HepG2 (cell line): ENCODE measurements around the gene ZNRF3. TPM values are rescaled to one million over a fixed set of nuclear protein-coding genes. Genes with fewer than 3 reads are reported as not detected.
A peak's percentile ranks its signal among the peaks of the same experiment; 100 is the strongest.

ENCODE experiments used
- BRD4 ChIP-seq: sonication (generic); formaldehyde crosslinking; IDR thresholded peaks from 2 replicates; pipeline ENCODE4 v1.4.0; 2020; ENCODE audit warnings: missing genetic modification reagents
- DR1 ChIP-seq: sonication (generic); formaldehyde crosslinking; IDR thresholded peaks from 2 replicates; pipeline ENCODE4 v1.8.0; 2021; ENCODE audit warnings: mild to moderate bottlenecking, missing genetic modification reagents, inconsistent platforms
- ERF ChIP-seq: IDR thresholded peaks from 2 replicates; pipeline ENCODE4 v1.6.1; 2018; ENCODE audit warnings: missing biosample characterization, missing genetic modification reagents
- FOXM1 ChIP-seq: sonication (generic); formaldehyde crosslinking; IDR thresholded peaks from 2 replicates; pipeline ENCODE4 v1.5.0; 2020; ENCODE audit warnings: missing genetic modification reagents
- HIVEP1 ChIP-seq: sonication (generic); formaldehyde crosslinking; IDR thresholded peaks from 2 replicates; pipeline ENCODE4 v1.4.0; 2020; ENCODE audit warnings: mild to moderate bottlenecking, missing genetic modification reagents
- MAFK ChIP-seq, 2 experiments: IDR thresholded peaks in 1 of 2; conservative IDR thresholded peaks in 1 of 2; 2 replicates each; pipeline ENCODE4 v1.6.1; 2011; ENCODE audit warnings: improper control_type of control experiment in 2 of 2, low read length in 2 of 2
- MBD4 ChIP-seq: IDR thresholded peaks from 2 replicates; pipeline ENCODE4 v1.6.1; 2012; ENCODE audit warnings: low read length, inconsistent platforms, borderline replicate concordance
- PCBP2 ChIP-seq: fragments of 200-400 bp; formaldehyde crosslinking; optimal IDR thresholded peaks from 2 replicates; pipeline ENCODE3; 2018; ENCODE audit warnings: low read length, low read depth; ENCODE audit not compliant: poor library complexity, severe bottlenecking
- PHF20 ChIP-seq: sonication (generic); formaldehyde crosslinking; IDR thresholded peaks from 2 replicates; pipeline ENCODE4 v1.5.0; 2020; ENCODE audit warnings: mild to moderate bottlenecking, missing genetic modification reagents
- POLR2AphosphoS2 ChIP-seq: IDR thresholded peaks from 2 replicates; pipeline ENCODE4 v1.6.1; 2011; ENCODE audit warnings: low read depth, low read length, improper control_type of control experiment
- RFX3 ChIP-seq: IDR thresholded peaks from 2 replicates; pipeline ENCODE4 v1.6.1; 2016; ENCODE audit warnings: missing biosample characterization, missing genetic modification reagents
- TARDBP ChIP-seq: sonication (generic); formaldehyde crosslinking; IDR thresholded peaks from 2 replicates; pipeline ENCODE4 v1.8.0; 2022; ENCODE audit warnings: mild to moderate bottlenecking, missing genetic modification reagents
- TCF7 ChIP-seq: sonication (generic); IDR thresholded peaks from 2 replicates; pipeline ENCODE4 v1.6.1; 2016; ENCODE audit warnings: antibody characterized with exemption, low read depth
- ZBTB7A ChIP-seq: sonication (generic); formaldehyde crosslinking; IDR thresholded peaks from 2 replicates; pipeline ENCODE4 v1.8.0; 2022; ENCODE audit warnings: mild to moderate bottlenecking, missing genetic modification reagents
- ZNF709 ChIP-seq: sonication (generic); formaldehyde crosslinking; IDR thresholded peaks from 2 replicates; pipeline ENCODE4 v1.5.0; 2020; ENCODE audit warnings: mild to moderate bottlenecking, missing genetic modification reagents
- ZNF792 ChIP-seq: IDR thresholded peaks from 2 replicates; pipeline ENCODE4 v1.6.1; 2016
- ZSCAN12 ChIP-seq: sonication (generic); formaldehyde crosslinking; IDR thresholded peaks from 2 replicates; pipeline ENCODE4 v1.9.0; 2021; ENCODE audit warnings: mild to moderate bottlenecking, missing genetic modification reagents
- polyA plus RNA-seq, 8 experiments: library from polyadenylated mRNA; depleted of rRNA in 3 of 8; stranded (reverse) in 7 of 8; unstranded in 1 of 8; fragments of >200 nt; fragmentation: Illumina TruSeq in 4 of 8; extraction: Trizol in 4 of 8; gene quantifications; 2 replicates each; pipeline versions ENCODE4 v1.2.1 to v1.2.3, GENCODE V29; 2011 to 2016; ENCODE audit warnings: low read depth in 4 of 8, missing spikeins in 1 of 8, mixed read lengths in 1 of 8; ENCODE audit not compliant: insufficient read depth in 1 of 8
- total RNA-seq, 5 experiments: library from RNA; depleted of rRNA; stranded (reverse); fragments of >200 nt; fragmentation: Illumina TruSeq; extraction: Trizol; gene quantifications; 2 replicates each; pipeline ENCODE4 v1.2.3, GENCODE V29; 2016; ENCODE audit warnings: low read depth in 1 of 5
- TF ChIP-seq, protein P1 (sequence below): sonication (generic); IDR thresholded peaks from 2 replicates; pipeline ENCODE4 v1.6.1; 2016; ENCODE audit warnings: low read depth, borderline replicate concordance
- TF ChIP-seq, protein P2 (sequence below): IDR thresholded peaks from 2 replicates; pipeline ENCODE4 v1.6.1; 2016; ENCODE audit warnings: missing compliant biosample characterization, missing genetic modification reagents, borderline replicate concordance
- TF ChIP-seq, protein P3 (sequence below): sonication (generic); formaldehyde crosslinking; IDR thresholded peaks from 2 replicates; pipeline ENCODE4; 2020; ENCODE audit warnings: missing genetic modification reagents, mild to moderate bottlenecking, borderline replicate concordance
- TF ChIP-seq, protein P4 (sequence below): sonication (generic); formaldehyde crosslinking; IDR thresholded peaks from 2 replicates; pipeline ENCODE4 v1.4.0; 2020; ENCODE audit warnings: missing genetic modification reagents, borderline replicate concordance
- TF ChIP-seq, protein P5 (sequence below): sonication (generic); formaldehyde crosslinking; IDR thresholded peaks from 2 replicates; pipeline ENCODE4 v1.4.0; 2020; ENCODE audit warnings: mild to moderate bottlenecking, missing genetic modification reagents
- TF ChIP-seq, protein P6 (sequence below): sonication (generic); formaldehyde crosslinking; IDR thresholded peaks from 2 replicates; pipeline ENCODE4 v1.5.0; 2020; ENCODE audit warnings: missing genetic modification reagents, mild to moderate bottlenecking, borderline replicate concordance

Gene ZNRF3
- total and polyA plus RNA-seq, 2 of the 13 experiments (the other 11 are each of a cell fraction or from before 2014, with no cell fraction given) = 20.3 to 36.7 TPM

DNA sequence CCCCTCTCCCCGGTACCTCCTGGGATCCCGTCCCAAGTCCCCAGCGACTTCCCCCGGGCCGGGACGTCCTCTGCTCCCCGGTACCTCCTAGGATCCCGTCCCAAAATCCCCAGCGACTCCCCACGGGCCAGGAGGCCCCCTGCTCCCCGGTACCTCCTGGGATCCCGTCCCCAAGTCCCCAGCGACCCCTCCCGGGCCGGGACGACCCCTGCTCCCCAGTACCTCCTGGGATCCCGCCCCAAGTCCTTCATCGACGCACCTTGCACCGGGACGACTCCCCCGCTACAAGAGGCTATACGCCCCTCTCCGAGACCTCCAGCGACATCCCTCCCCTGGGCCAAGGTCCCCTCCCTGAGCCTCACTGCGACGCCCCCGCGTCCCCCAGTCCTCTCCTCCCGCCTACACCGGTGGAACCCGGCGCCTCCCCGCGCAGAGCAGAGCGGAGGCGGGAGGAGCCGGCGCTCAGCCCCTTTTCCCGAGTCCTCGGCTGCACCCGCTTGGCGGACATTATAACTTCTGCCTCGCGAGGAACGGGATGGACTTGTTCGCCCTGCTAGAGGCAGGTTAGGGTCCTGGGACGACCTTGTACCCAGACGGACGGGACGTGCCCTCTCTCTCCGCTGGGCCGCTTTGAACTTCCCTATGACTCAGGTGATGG lies 190.4 kb downstream of the ZNRF3 start (continued):
- no peak for TF ChIP-seq ZBTB7A
- no peak for TF ChIP-seq RFX3
- TF ChIP-seq MAFK (conservative IDR thresholded peaks at IDR 0.05 in 1 of 2, IDR thresholded peaks at IDR 0.05 in 1 of 2; ENCODE audit: low read length in 2 of 2) = no peak
- TF ChIP-seq, protein P1, sequence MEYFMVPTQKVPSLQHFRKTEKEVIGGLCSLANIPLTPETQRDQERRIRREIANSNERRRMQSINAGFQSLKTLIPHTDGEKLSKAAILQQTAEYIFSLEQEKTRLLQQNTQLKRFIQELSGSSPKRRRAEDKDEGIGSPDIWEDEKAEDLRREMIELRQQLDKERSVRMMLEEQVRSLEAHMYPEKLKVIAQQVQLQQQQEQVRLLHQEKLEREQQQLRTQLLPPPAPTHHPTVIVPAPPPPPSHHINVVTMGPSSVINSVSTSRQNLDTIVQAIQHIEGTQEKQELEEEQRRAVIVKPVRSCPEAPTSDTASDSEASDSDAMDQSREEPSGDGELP = no peak
- TF ChIP-seq ZNF792 (CRISPR knock-in tag) = no peak
- 0 out of 2 replicates have a peak, but pooled peaks have one; percentile 19 for TF ChIP-seq HIVEP1 (CRISPR knock-in tag)
- no peak for TF ChIP-seq DR1 (CRISPR knock-in tag)
- no peak for TF ChIP-seq FOXM1
- TF ChIP-seq, protein P2, sequence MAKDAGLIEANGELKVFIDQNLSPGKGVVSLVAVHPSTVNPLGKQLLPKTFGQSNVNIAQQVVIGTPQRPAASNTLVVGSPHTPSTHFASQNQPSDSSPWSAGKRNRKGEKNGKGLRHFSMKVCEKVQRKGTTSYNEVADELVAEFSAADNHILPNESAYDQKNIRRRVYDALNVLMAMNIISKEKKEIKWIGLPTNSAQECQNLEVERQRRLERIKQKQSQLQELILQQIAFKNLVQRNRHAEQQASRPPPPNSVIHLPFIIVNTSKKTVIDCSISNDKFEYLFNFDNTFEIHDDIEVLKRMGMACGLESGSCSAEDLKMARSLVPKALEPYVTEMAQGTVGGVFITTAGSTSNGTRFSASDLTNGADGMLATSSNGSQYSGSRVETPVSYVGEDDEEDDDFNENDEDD (CRISPR knock-in tag) = no peak
- no peak for TF ChIP-seq BRD4 (CRISPR knock-in tag)
- TF ChIP-seq PHF20 (CRISPR knock-in tag) = no peak
- TF ChIP-seq, protein P3, sequence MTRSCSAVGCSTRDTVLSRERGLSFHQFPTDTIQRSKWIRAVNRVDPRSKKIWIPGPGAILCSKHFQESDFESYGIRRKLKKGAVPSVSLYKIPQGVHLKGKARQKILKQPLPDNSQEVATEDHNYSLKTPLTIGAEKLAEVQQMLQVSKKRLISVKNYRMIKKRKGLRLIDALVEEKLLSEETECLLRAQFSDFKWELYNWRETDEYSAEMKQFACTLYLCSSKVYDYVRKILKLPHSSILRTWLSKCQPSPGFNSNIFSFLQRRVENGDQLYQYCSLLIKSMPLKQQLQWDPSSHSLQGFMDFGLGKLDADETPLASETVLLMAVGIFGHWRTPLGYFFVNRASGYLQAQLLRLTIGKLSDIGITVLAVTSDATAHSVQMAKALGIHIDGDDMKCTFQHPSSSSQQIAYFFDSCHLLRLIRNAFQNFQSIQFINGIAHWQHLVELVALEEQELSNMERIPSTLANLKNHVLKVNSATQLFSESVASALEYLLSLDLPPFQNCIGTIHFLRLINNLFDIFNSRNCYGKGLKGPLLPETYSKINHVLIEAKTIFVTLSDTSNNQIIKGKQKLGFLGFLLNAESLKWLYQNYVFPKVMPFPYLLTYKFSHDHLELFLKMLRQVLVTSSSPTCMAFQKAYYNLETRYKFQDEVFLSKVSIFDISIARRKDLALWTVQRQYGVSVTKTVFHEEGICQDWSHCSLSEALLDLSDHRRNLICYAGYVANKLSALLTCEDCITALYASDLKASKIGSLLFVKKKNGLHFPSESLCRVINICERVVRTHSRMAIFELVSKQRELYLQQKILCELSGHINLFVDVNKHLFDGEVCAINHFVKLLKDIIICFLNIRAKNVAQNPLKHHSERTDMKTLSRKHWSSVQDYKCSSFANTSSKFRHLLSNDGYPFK (CRISPR knock-in tag) = no peak; the same call in none of the 2 replicates
- TF ChIP-seq, protein P4, sequence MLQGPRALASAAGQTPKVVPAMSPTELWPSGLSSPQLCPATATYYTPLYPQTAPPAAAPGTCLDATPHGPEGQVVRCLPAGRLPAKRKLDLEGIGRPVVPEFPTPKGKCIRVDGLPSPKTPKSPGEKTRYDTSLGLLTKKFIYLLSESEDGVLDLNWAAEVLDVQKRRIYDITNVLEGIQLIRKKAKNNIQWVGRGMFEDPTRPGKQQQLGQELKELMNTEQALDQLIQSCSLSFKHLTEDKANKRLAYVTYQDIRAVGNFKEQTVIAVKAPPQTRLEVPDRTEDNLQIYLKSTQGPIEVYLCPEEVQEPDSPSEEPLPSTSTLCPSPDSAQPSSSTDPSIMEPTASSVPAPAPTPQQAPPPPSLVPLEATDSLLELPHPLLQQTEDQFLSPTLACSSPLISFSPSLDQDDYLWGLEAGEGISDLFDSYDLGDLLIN (CRISPR knock-in tag) = no peak
- TF ChIP-seq ZSCAN12 (CRISPR knock-in tag) = no peak
- TF ChIP-seq PCBP2 = no peak
- no peak for TF ChIP-seq TCF7
- TF ChIP-seq, protein P5, sequence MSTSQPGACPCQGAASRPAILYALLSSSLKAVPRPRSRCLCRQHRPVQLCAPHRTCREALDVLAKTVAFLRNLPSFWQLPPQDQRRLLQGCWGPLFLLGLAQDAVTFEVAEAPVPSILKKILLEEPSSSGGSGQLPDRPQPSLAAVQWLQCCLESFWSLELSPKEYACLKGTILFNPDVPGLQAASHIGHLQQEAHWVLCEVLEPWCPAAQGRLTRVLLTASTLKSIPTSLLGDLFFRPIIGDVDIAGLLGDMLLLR (CRISPR knock-in tag) = no peak
- TF ChIP-seq ZNF709 = no peak
- no peak for TF ChIP-seq MBD4
- TF ChIP-seq, protein P6, sequence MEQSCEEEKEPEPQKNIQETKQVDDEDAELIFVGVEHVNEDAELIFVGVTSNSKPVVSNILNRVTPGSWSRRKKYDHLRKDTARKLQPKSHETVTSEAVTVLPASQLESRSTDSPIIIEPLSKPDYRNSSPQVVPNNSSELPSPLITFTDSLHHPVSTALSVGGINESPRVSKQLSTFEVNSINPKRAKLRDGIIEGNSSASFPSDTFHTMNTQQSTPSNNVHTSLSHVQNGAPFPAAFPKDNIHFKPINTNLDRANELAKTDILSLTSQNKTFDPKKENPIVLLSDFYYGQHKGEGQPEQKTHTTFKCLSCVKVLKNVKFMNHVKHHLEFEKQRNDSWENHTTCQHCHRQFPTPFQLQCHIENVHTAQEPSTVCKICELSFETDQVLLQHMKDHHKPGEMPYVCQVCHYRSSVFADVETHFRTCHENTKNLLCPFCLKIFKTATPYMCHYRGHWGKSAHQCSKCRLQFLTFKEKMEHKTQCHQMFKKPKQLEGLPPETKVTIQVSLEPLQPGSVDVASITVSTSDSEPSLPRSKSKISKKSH (CRISPR knock-in tag) = no peak
- no peak for TF ChIP-seq TARDBP (CRISPR knock-in tag)
- no peak for TF ChIP-seq ERF (CRISPR knock-in tag)
- no peak for TF ChIP-seq POLR2AphosphoS2
